Measurements from ENCODE around the gene IPO11.

IPO11 gene

GRCh38 chr5:62403411-62404250 lies 8.9 kb upstream of the IPO11 start, which contains the start of gene DIMT1:
DIMT1 (minus strand) TSS chr5:62403905; CDS start chr5:62403772, 133 bp downstream.
- no peak for TF ChIP-seq JUND (IDR thresholded peaks at IDR 0.05; ENCODE audit: low read depth)

DNA sequence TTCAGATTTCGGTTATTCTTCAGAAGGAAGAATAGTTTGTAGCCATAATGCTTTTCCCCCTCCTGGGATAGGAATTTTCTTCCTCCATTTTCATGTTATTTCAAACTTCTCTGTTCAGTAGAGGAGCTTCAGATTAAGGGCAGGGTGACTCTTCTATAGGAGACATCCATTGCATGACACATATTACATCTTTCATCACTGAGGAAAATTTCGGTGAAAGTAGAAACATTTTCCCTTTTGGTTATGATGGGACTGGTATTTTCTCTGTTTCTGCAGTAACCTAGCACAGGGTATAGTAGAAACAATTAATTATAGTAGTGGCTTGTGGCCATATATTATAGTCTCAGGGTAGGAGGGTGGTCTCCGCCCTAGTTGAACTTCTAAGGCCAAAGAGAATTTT lies 1.1 kb downstream of the IPO11 start:
- DNase-seq (ENCODE audit: low read depth in 1 of 2, low spot score in 1 of 2) = no peak
- TF ChIP-seq JUND (IDR thresholded peaks at IDR 0.05; ENCODE audit: low read depth) = no peak
- in situ Hi-C loops (cut with HindIII; ENCODE audit: low pct_unique_long_range_greater_than_20kb, low sequenced_read_pairs) = no loop called here

More at GRCh38 chr5:62403411-62404250, 8.9 kb upstream of the IPO11 start, which contains the start of gene DIMT1:
- peak; percentile 83 to 98 for DNase-seq (ENCODE audit: low read depth in 1 of 2, low spot score in 1 of 2)
- in situ Hi-C loops (cut with HindIII; ENCODE audit: low pct_unique_long_range_greater_than_20kb, low sequenced_read_pairs) = no loop called here

- in situ Hi-C loops (cut with HindIII; ENCODE audit: low pct_unique_long_range_greater_than_20kb, low sequenced_read_pairs) = no loop called here
- TF ChIP-seq JUND (IDR thresholded peaks at IDR 0.05; ENCODE audit: low read depth) = no peak
- no peak for DNase-seq (ENCODE audit: low read depth in 1 of 2, low spot score in 1 of 2)
These were observed 6.0 kb downstream of the IPO11 start for GRCh38 chr5:62418462-62419076.

GRCh38 chr5:62419609-62420008 lies 7.0 kb downstream of the IPO11 start:
- in situ Hi-C loops (cut with HindIII; ENCODE audit: low pct_unique_long_range_greater_than_20kb, low sequenced_read_pairs) = no loop called here

GRCh38 chr5:62421414-62421813 lies 8.9 kb downstream of the IPO11 start:
- no peak for DNase-seq (ENCODE audit: low read depth in 1 of 2, low spot score in 1 of 2)
- TF ChIP-seq JUND (IDR thresholded peaks at IDR 0.05; ENCODE audit: low read depth) = no peak
- in situ Hi-C loops (cut with HindIII; ENCODE audit: low pct_unique_long_range_greater_than_20kb, low sequenced_read_pairs) = no loop called here

More at GRCh38 chr5:62419609-62420008, 7.0 kb downstream of the IPO11 start:
- no peak for TF ChIP-seq JUND (IDR thresholded peaks at IDR 0.05; ENCODE audit: low read depth)
- no peak for DNase-seq (ENCODE audit: low read depth in 1 of 2, low spot score in 1 of 2)

DNA sequence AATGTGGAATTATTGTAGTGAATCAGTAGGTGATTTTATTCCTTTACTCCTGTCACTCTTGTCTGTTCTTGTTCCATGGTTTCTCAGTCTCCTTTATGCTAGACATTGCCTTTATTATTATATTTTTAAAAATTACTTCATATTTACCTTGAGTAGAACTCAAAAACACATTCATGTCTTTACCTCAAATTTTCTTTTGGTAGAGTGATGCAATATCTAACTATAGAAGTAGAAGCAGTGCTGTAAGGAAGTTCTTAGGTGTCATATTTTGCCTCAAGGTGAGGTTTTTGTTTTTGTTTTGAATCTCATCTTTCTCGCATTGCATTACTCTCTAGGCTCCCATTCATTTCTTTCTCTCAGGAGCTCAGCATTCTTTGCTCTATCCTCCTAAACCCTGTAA lies 12.2 kb downstream of the IPO11 start:
- no peak for DNase-seq (ENCODE audit: low read depth in 1 of 2, low spot score in 1 of 2)
- in situ Hi-C loops (cut with HindIII; ENCODE audit: low pct_unique_long_range_greater_than_20kb, low sequenced_read_pairs) = no loop called here
- no peak for TF ChIP-seq JUND (IDR thresholded peaks at IDR 0.05; ENCODE audit: low read depth)

- no peak for TF ChIP-seq JUND (IDR thresholded peaks at IDR 0.05; ENCODE audit: low read depth)
- in situ Hi-C loops (cut with HindIII; ENCODE audit: low pct_unique_long_range_greater_than_20kb, low sequenced_read_pairs) = no loop called here
- DNase-seq (ENCODE audit: low read depth in 1 of 2, low spot score in 1 of 2) = no peak
These were observed 19.4 kb downstream of the IPO11 start for GRCh38 chr5:62431735-62432620.

GRCh38 chr5:62432621-62433064 lies 20.1 kb downstream of the IPO11 start:
- in situ Hi-C loops (cut with HindIII; ENCODE audit: low pct_unique_long_range_greater_than_20kb, low sequenced_read_pairs) = no loop called here
- DNase-seq (ENCODE audit: low read depth in 1 of 2, low spot score in 1 of 2) = no peak
- TF ChIP-seq JUND (IDR thresholded peaks at IDR 0.05; ENCODE audit: low read depth) = no peak

- no peak for TF ChIP-seq JUND (IDR thresholded peaks at IDR 0.05; ENCODE audit: low read depth)
- in situ Hi-C loops (cut with HindIII; ENCODE audit: low pct_unique_long_range_greater_than_20kb, low sequenced_read_pairs) = no loop called here
- DNase-seq (ENCODE audit: low read depth in 1 of 2, low spot score in 1 of 2) = no peak
These were observed 36.0 kb downstream of the IPO11 start for GRCh38 chr5:62448528-62448927.

DNA sequence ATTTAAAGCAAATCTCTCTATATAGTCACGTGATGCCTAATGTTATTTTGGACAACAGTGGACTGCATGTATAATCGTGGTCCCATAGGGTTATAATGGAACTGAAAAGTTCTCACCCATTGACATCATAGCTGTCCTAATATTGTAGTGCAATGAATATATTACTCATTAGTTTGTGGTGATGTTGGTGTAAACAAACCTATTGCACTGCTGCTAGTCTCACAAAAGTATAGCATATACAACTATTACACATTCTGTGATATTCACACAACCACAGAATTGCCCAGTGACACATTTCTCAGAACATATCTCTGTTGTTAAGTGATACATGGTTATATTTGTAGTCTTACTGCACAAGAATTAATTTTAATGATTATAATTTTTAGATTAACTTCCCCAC lies 37.7 kb downstream of the IPO11 start:
- DNase-seq (ENCODE audit: low read depth in 1 of 2, low spot score in 1 of 2) = no peak
- TF ChIP-seq JUND (IDR thresholded peaks at IDR 0.05; ENCODE audit: low read depth) = no peak
- in situ Hi-C loops (cut with HindIII; ENCODE audit: low pct_unique_long_range_greater_than_20kb, low sequenced_read_pairs) = no loop called here

- in situ Hi-C loops (cut with HindIII; ENCODE audit: low pct_unique_long_range_greater_than_20kb, low sequenced_read_pairs) = no loop called here
- TF ChIP-seq JUND (IDR thresholded peaks at IDR 0.05; ENCODE audit: low read depth) = no peak
- DNase-seq (ENCODE audit: low read depth in 1 of 2, low spot score in 1 of 2) = no peak
These were observed 44.5 kb downstream of the IPO11 start for GRCh38 chr5:62457071-62457470.

GRCh38 chr5:62460578-62460983 lies 48.0 kb downstream of the IPO11 start:
- no peak for TF ChIP-seq JUND (IDR thresholded peaks at IDR 0.05; ENCODE audit: low read depth)
- in situ Hi-C loops (cut with HindIII; ENCODE audit: low pct_unique_long_range_greater_than_20kb, low sequenced_read_pairs) = no loop called here
- peak; percentile 17 to 51 for DNase-seq (ENCODE audit: low read depth in 1 of 2, low spot score in 1 of 2)
